Measurements from ENCODE around the gene PGAM2. TPM values are rescaled to one million over a fixed set of nuclear protein-coding genes. Genes with fewer than 3 reads are reported as not detected.

PGAM2 gene
- total RNA-seq (2021) (2.4 to 5.6 TPM (median 3.9 TPM) in 3 replicates), Bru-seq, nascent RNA (percentile 41 among the genes with signal in this experiment)
- long read RNA-seq, experiment 1, transcript PGAM2-201 (3 exons, 857 nt) = major isoform, 8 of 8 reads
- long read RNA-seq, experiment 1, partial matches to known transcripts = 0 of 8 reads
- long read RNA-seq, experiment 1, other reads (novel, unspliced or antisense) = 0 of 8 reads
- long read RNA-seq, experiment 2, transcript PGAM2-201 (3 exons, 857 nt) = major isoform, 9 of 10 reads
- long read RNA-seq, experiment 2, partial matches to known transcripts = 0 of 10 reads
- long read RNA-seq, experiment 2, other reads (novel, unspliced or antisense) = 1 of 10 reads
- long read RNA-seq, experiment 3, partial matches to known transcripts = 0 of 1 reads
- long read RNA-seq, experiment 3, other reads (novel, unspliced or antisense) = 0 of 1 reads

DNA sequence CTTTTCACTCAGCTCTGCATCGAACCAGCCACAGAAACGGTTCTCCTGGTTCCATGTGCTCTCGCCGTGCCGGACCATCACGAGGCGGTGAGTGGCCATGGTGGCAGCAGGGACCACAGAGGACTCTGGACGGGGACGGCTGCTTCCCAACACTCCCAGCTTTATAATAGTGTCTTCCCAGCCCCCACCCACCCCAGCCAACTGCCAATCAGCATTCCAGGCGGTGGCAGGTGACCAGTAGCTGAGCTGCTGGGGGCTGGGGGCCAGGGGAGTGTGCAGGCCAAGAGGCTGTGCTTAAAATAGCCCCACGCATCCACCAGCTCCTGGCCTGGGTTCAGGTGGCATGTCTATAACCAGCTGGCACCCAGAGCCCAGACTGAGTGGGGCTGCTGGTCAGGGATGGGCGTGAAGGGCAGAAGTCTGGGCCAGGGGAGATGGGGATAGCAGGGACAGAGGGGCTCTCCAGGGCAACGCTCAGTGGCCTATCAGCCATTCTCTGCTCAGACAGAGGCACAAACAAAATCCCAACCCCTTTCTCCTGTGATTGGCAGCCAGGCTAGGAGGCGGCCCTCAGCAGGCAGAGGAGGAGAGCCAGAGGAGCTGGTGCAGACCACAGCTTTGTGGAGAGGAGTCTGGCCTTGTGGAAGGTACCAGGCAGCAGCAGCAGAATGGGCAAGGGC is at the start of gene PGAM2:
PGAM2 (minus strand) TSS at position 137 of the 680 bp plus-strand sequence; CDS start at position 99, 38 bp downstream.
- DNase-seq (ENCODE audit: low spot score) = peak; percentile 61
- POLR2A ChIA-PET = interaction anchor here (0.6 to 1.3 kb wide), 2 partner anchors 21 to 46 kb away, joined by 3 read pairs; partner anchors contain the start of gene DBNL
- peak; percentile 65 for ATAC-seq
- CTCF ChIA-PET = interaction anchor here (0.9 to 2.6 kb wide), 8 partner anchors 36 to 499 kb away, joined by 3 to 8 read pairs (median 4); partner anchors contain the start of gene AEBP1
- H3K27ac Mint-ChIP-seq = no peak within 1 kb of the TSS
- peaks cover 34% of the 10 kb centered on the region for H3K27me3 Mint-ChIP-seq (ENCODE audit: low read depth)
- H3K9me3 Mint-ChIP-seq = no peaks in the 10 kb centered on the region
- H3K36me3 Mint-ChIP-seq = peaks cover 6% of the 10 kb centered on the region; the same call in 1 of the 2 replicates
- TF ChIP-seq, protein P1, sequence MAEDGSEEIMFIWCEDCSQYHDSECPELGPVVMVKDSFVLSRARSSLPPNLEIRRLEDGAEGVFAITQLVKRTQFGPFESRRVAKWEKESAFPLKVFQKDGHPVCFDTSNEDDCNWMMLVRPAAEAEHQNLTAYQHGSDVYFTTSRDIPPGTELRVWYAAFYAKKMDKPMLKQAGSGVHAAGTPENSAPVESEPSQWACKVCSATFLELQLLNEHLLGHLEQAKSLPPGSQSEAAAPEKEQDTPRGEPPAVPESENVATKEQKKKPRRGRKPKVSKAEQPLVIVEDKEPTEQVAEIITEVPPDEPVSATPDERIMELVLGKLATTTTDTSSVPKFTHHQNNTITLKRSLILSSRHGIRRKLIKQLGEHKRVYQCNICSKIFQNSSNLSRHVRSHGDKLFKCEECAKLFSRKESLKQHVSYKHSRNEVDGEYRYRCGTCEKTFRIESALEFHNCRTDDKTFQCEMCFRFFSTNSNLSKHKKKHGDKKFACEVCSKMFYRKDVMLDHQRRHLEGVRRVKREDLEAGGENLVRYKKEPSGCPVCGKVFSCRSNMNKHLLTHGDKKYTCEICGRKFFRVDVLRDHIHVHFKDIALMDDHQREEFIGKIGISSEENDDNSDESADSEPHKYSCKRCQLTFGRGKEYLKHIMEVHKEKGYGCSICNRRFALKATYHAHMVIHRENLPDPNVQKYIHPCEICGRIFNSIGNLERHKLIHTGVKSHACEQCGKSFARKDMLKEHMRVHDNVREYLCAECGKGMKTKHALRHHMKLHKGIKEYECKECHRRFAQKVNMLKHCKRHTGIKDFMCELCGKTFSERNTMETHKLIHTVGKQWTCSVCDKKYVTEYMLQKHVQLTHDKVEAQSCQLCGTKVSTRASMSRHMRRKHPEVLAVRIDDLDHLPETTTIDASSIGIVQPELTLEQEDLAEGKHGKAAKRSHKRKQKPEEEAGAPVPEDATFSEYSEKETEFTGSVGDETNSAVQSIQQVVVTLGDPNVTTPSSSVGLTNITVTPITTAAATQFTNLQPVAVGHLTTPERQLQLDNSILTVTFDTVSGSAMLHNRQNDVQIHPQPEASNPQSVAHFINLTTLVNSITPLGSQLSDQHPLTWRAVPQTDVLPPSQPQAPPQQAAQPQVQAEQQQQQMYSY (CRISPR knock-in tag; IDR thresholded peaks at IDR 0.05) = peak; percentile 94
- TF ChIP-seq SP1 (CRISPR knock-in tag; conservative IDR thresholded peaks at IDR 0.05) (0 out of 2 replicates have a peak, but pooled peaks have one; percentile 28), ZNF263 (CRISPR knock-in tag; IDR thresholded peaks at IDR 0.05; ENCODE audit: low read depth) (no peak), USF1 (CRISPR knock-in tag; IDR thresholded peaks at IDR 0.05) (peak; percentile 37; the same call in 1 of the 2 replicates)
- TF ChIP-seq, protein P2, sequence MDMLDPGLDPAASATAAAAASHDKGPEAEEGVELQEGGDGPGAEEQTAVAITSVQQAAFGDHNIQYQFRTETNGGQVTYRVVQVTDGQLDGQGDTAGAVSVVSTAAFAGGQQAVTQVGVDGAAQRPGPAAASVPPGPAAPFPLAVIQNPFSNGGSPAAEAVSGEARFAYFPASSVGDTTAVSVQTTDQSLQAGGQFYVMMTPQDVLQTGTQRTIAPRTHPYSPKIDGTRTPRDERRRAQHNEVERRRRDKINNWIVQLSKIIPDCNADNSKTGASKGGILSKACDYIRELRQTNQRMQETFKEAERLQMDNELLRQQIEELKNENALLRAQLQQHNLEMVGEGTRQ (CRISPR knock-in tag; IDR thresholded peaks at IDR 0.05) = peak; percentile 70
- TF ChIP-seq, protein P3, sequence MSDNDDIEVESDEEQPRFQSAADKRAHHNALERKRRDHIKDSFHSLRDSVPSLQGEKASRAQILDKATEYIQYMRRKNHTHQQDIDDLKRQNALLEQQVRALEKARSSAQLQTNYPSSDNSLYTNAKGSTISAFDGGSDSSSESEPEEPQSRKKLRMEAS (CRISPR knock-in tag; IDR thresholded peaks at IDR 0.05) = 0 out of 2 replicates have a peak, but pooled peaks have one; percentile 1
- H3K4me1 Mint-ChIP-seq = peaks cover 32% of the 10 kb centered on the region
- H3K4me3 Mint-ChIP-seq = peak within 1 kb of the TSS; percentile 61

DNA sequence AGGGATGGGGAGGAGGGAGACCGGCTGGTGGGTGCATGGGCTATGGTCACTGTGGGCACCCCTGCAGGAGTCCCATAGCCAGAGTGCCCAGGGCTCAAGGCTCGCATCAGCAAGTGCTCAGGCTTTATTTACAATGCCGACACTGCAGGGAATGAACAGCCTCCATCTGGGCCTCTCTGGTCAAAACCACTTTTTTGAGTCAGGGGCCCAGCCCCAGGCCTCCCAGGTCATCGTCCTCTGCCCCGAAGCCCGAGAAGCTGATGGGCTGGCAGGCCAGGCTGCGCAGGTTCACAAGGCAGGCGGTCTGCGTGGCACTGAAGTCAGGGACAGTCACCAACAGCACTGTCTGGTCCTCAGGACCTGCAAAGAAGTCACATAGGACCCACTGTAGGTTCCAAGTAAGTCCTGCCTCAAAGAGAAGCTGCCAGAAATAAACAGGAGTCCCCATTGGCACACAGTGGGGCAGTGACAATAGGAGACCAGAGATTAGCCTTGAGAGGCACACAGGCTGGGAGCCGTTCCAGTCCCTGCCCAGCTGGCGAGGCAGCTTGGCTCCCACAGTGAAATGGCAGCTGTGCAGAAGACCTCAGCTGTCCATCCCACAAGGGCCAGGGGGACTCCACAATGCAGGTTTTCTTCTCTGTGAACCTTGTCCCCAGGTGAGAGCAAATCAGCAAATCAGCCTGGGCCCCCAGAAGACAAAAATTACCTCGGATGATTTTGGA is 49.4 kb upstream of the PGAM2 start:
- no peak for ATAC-seq
- ChIA-PET POLR2A (interaction anchor here (1.0 kb wide), 1 partner anchor 9 kb away, joined by 3 read pairs; the partner anchor contains the start of gene POLD2), CTCF (interaction anchor here (1.7 kb wide), 1 partner anchor 9 kb away, joined by 4 read pairs; no protein-coding TSS in a partner anchor)
- Mint-ChIP-seq H3K4me1 (0 out of 2 replicates have a peak, but pooled peaks cover 2% of the 10 kb centered on the region), H3K27me3 (ENCODE audit: low read depth) (no peaks in the 10 kb centered on the region), H3K9me3 (no peaks in the 10 kb centered on the region), H3K4me3 (no peak overlapping the region), H3K27ac (no peak overlapping the region), H3K36me3 (peaks cover 34% of the 10 kb centered on the region)
- TF ChIP-seq MLX (CRISPR knock-in tag; IDR thresholded peaks at IDR 0.05) = no peak
- no peak for TF ChIP-seq CBFB (CRISPR knock-in tag; IDR thresholded peaks at IDR 0.05; ENCODE audit: low read depth)
- no peak for TF ChIP-seq HMGA2 (CRISPR knock-in tag; IDR thresholded peaks at IDR 0.05)
- TF ChIP-seq, protein P4, sequence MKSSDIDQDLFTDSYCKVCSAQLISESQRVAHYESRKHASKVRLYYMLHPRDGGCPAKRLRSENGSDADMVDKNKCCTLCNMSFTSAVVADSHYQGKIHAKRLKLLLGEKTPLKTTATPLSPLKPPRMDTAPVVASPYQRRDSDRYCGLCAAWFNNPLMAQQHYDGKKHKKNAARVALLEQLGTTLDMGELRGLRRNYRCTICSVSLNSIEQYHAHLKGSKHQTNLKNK (CRISPR knock-in tag; IDR thresholded peaks at IDR 0.05) = no peak
- TF ChIP-seq, protein P5, sequence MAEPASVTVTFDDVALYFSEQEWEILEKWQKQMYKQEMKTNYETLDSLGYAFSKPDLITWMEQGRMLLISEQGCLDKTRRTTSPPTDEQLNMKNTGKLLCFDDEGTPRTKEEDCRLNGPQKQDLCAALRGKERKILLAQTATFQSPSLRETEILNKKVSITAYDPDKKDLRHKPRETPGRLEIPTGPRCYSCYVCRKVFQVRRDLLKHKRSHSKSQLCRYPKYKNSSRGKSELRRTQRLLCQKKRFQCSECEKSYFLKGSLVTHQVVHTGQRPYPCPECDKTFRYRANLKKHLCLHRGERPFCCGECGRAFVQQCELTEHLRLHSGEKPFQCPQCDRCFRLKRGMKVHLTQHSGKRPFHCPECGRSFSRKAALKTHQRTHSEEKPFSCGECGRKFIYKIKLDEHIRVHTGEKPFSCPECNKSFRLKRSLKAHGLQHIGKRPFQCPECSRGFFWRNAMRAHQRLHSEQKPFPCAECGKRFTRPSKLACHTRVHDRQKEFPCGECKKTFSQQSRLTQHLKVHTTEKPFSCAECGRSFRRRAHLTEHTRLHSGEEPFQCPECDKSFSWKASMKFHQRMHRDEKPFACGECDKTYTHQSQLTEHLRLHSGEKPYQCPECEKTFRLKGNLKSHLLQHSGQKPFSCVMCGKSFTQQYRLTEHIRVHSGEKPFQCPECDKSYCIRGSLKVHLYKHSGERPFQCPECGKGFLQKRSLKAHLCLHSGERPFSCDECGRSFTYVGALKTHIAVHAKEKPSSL (CRISPR knock-in tag; conservative IDR thresholded peaks at IDR 0.05) = no peak
- TF ChIP-seq, protein P6, sequence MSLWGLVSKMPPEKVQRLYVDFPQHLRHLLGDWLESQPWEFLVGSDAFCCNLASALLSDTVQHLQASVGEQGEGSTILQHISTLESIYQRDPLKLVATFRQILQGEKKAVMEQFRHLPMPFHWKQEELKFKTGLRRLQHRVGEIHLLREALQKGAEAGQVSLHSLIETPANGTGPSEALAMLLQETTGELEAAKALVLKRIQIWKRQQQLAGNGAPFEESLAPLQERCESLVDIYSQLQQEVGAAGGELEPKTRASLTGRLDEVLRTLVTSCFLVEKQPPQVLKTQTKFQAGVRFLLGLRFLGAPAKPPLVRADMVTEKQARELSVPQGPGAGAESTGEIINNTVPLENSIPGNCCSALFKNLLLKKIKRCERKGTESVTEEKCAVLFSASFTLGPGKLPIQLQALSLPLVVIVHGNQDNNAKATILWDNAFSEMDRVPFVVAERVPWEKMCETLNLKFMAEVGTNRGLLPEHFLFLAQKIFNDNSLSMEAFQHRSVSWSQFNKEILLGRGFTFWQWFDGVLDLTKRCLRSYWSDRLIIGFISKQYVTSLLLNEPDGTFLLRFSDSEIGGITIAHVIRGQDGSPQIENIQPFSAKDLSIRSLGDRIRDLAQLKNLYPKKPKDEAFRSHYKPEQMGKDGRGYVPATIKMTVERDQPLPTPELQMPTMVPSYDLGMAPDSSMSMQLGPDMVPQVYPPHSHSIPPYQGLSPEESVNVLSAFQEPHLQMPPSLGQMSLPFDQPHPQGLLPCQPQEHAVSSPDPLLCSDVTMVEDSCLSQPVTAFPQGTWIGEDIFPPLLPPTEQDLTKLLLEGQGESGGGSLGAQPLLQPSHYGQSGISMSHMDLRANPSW (CRISPR knock-in tag; conservative IDR thresholded peaks at IDR 0.05; ENCODE audit: low read depth) = no peak
- TF ChIP-seq OVOL2 (CRISPR knock-in tag; IDR thresholded peaks at IDR 0.05; ENCODE audit: borderline replicate concordance) = no peak
- no peak for TF ChIP-seq NR3C1 (CRISPR knock-in tag; conservative IDR thresholded peaks at IDR 0.05; ENCODE audit: low read depth)
- TF ChIP-seq CDX4 (CRISPR knock-in tag; IDR thresholded peaks at IDR 0.05; ENCODE audit: borderline replicate concordance) = no peak
- no peak for TF ChIP-seq ZNF416 (CRISPR knock-in tag; IDR thresholded peaks at IDR 0.05)
- no peak for DNase-seq (ENCODE audit: low spot score)

Measured in WTC11 (cell line).